Middle frontal gyrus (tissue), 1 donor: ENCODE measurements around the gene CMIP.

Experiments
- DNase-seq: peaks from one replicate; pipeline ENCODE4 v3.0.0-alpha.2; 2015; ENCODE audit warnings: low spot score; ENCODE audit errors: extremely low spot score

CMIP gene

DNA sequence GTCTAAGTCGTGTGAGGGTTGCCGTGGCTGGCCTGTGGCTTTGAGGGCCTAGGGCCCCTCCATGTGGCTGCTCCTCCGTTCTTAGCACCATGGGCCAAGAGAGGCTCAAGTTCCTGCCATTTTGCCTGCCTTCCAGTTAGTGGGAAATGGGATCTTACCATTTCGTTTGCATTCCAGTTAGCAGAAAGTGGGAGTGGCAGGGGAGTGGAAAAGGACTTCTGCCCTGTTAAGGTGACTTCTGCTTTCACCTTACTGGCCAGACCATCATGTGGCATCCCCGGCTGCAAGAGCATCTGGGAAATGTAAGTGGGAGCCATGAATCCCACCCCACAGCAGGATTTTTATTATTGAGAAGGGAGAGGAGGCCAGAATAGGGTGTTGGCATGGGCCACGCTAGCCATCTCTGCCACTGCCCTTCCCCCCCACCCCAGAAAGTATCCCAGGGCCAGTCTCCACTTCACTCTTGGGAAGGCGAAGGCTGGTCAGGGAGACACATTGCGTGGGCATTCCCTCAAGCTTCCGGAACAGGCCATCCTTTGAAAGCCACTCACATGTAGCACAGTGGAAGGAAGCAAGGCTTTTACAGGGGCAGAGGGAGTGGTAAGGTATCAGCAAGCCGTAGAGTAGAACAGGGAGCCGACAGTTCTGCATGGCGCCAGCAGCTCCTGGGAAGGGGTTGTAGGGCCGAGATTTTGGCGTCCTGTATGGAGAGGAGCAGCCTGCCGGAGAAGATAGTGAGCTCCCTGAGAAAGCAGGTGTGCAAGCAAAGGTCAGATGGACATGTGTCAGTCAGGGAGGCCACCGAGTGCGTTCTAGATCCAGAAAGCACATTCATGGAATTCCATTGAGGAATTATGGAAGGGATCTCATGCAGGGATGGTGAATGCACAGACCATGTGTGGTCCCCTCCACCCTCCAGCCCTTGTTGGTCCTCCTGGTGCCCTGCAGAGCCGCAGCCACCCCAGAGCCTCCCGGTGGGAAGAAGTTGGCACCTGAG lies 33.4 kb downstream of the CMIP start:
- no peak for DNase-seq

DNA sequence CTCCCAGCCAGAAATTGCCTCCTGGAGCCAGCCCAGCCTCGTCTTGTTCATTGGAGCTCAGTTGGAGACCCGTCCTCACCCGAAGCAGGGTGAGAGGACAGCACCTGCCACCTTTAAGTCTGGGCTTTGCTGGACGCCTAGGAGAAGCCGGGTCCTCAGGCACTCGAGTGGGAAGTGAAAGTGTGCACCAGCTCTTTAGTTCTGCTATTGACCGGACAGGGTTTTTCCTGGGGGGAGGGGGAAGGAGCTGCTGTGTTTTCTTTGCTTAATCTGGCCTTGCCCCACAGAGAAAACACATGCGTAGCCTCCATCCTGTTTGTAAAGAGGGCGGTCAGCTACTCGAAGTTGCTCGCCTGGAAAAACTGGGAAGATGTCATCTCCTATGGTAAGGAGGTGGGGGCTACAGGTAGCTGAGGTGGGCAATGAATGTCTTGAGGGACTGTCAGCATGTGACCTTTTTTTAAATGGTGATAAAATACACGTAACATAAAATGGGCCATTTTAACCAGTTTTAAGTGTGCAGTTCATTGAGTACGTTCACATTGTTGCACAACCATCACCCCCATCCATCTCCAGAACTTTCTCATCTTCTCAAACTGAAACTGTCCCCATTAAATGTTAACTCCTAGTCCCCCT lies 34.4 kb downstream of the CMIP start:
- no peak for DNase-seq

DNA sequence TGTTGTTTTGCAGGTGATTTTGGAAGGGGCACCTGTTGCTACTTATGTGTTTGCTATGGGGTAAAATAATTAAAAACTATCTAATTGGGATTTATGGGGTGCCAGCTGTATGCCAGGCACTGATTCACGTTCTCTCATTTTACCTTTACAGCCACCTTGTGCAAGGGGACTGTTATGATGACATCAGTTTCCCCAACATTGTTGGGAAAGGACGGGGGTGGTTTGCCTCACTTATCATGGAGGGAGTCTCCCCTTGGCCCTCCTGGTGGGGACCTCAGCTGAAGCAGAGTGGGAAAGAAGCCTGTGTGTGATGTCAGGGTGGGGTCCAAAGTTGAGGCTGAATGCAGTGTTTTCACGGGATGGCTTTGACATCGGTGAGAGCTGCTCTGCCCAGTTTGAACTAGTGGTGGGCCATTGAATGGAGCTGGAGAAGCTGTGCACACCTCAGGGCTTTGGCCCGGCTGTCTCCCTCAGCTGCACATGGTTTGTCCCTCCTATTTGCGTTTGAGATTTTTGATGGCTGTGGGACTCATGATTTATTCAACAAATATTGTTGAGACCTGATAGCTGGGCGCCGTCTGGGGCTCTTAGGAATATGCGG lies 36.1 kb downstream of the CMIP start:
- DNase-seq = no peak

DNA sequence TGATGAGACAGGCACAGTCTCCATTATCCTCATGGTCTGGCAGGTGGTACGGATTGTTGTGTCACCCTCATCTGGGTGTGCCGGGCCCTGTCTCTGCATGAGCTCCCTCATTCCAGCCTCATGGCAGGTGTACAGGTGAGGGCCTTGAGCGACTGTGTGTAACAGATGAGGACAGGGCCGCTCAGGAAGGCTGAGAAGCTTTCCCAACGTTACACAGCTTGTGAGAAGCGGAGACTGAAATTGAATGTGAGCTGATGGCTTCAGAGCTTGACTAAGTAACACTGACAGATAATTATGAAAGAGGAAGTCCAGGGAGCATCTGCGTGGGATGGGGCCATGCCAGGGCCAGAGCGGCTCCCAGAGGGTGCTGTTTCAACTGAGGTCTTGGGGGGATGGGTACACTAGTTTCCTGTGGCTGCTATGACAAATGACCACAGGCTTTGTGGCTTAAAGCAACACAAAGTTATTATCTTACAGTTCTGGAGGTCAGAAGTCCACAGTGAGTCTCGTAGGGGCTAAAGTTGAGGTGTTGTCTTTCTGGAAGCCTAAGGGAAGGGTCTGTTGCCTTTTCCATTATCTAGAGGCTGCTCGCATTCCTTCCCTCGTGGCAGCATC lies 36.7 kb downstream of the CMIP start:
- DNase-seq = no peak

DNA sequence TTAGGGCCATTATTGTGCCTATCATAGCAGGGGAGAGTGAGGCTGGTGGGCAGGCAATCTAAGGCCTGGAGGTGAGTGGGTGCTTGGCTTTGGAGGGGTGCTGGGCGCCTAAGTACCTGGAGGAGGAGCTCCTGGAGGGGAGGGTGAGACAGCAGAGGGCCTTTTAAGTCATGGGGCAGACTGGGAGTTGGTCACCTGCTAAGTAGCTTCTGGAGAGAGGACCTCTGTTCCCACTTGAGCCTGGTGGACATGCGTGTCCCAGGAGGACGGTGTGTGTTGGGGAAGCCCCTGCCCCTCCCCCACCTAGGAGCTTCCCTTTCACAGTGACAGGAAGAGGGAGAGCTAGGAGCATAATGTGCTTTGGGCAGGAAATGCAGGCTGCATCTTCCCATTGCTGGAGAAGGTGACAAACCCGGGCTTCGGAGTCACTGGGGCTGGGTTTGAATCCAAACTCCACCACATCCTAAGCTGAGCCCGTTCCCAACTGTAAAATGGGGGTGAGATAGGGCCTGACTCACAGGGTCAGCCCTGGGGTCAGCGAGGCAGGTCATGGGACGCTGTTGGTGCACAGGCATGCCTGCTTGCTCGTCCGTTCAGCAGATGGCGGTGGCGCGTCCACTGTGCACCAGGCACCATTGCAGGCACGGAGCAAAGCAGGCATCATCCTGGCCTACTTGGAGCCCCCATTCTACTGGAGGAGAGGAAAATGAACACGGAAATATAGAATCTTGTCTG lies 37.9 kb downstream of the CMIP start:
- DNase-seq = no peak

DNA sequence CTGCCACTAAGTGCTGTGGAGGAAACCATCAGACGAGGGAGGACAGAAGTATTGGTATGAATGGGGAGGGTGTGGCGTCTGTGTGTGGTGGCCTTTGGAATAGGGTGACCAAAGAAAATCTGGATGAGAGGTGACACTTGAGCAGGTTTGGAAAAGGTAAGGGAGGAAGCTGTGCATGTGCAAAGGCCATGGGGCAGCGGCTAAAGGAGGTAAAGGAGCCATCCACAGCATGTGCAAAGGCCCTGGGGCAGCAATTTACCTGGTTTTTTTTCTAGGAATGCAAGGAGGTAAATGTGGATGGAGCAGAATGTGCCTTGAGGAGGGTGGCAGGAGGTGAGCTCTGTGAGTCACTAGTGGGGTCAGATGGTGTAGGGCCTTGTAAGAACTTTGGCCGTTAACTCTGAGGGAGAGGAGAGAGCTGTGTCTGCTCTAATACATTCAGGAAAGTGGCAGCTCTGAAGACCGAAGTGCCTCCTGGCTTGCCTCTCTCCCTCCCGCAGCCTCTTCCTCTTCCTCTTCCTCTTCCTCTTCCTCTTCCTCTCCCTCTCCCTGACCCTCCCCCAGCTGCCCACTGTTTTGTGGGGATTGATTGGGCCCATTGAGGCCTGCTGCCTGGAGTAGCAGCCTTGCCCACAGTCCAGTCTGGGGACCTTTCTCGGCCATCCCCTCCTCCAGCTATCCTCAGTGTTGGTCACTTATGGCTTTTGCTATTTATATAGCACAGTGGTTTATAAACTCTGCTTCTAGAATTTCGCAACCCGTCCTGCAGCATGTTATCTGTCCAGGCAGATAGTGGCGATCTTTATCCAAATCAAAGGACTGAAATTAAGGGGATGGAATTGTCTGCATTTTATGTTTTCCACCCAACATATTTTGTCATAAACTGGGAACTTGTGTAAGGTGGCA lies 38.7 kb downstream of the CMIP start:
- DNase-seq = no peak

DNA sequence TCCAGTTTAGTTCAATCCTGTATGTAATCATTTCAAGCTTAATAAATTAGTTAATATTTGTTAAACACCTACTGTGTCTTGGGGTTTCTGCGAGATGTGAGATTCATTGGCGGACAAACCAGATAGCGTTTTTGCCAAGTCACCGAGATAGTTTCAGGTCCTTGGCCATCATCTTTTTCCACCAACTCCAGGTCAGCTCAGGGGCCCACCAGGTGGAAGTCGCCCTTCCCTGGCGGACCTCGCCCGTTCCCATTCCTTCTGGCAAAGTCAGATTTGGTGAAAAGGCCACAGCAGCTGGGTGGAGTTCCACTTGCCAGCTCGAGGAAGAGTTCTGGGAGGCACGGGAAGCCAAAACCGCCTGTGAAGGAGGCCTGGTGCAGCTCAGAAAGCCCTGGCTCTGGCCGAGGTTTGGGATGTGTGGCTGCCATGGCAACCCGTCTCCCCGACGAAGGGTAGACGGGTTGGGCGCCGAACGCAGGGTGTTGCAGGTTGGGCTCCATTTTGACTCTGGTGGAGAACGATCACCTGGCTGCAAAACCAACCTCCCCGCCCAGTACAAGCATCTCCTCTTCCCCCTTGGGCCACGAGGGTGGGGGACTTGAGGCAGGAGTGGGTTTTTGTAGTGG lies 39.5 kb downstream of the CMIP start:
- no peak for DNase-seq

DNA sequence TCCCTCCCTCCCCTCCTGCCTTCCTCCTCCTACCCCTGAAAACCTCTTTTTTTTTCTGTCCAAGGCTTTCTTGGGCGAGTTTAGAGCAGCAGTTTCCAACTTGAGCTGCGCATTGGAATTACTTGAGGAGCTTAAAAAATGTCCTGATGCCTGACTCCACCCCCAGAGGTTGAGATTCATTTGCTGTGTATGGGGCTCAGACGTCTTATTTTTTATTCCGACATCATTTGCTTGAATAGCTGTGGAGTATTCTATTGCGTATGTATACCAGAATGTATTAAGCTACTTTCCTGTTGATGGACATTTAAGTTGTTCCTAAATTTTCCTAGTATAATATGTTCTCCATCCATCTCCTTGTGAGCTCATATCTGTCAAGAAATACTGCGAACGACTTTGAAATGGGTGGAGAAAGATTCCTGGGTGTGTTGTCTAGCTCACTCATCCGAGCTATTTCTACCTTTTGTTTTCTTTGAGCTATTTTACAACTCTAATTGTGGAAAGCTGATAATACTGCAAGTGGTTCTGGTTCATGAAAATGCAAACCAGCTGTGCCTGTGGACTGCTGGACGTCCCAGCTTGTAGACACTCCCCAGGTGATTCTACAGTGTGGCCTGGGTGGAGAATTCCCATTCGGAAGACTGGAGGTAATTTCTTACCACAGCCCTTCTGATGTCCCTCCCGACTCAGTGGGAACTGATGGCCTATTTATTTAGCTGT lies 40.5 kb downstream of the CMIP start:
- DNase-seq = no peak

DNA sequence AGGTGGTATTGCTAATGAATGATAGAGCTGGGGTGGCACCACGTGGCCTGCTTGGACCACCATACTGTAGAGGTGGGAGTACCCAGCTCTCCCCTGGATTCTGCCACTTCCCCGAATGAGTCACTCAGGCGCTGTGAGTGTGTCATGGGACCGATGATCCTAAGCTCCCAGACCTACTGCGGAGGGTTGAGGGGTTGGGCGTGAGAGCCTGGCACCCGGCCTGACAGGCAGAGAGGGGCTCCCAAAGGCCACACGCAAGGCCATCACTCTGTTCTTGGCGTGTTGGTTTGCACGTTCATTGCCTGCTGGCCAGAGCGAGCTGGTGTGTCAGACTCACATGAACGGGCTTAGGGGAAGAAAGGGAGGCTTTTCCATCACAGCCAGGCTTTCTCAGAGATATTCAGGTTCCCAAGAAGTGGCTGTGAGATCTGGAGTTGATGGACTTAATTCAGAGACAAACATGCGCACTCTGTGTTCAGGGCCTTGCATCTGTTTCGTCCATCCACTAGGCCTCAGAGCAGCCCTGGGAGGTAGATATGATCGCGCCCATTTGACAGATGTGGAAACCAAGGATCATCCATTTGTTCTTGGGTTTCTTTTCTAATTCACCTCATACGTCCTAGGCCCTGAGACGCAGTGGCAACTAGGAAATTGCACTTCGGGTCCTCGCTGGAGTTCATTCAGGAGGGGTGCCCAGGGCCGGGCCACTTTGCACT lies 41.4 kb downstream of the CMIP start:
- DNase-seq = no peak

DNA sequence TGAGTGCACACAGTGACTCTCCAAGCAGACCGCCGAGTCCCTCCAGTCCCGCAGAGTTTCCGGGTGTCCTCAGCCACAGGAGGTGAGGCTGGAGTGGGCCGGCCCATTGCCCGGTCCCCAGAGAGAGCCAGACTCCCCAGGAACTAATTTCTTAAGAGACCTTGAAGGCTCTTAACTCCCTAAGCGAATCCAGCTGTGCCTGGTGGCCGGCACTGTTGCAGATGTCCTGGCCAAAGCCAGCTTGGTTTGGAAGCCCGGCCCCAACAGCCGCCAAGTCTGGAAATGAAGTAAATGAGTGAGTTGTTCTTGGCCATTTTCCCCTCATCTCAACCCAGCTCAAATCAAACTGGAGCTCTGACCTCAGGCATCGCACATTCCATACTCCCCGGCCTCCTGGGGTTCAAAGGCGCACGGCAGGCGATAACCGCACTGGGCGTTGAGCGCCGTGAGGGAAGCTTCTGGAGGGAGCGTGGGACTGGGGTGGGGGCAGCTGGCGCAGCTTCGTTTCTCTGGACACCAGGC lies 42.0 kb downstream of the CMIP start:
- DNase-seq = no peak

DNA sequence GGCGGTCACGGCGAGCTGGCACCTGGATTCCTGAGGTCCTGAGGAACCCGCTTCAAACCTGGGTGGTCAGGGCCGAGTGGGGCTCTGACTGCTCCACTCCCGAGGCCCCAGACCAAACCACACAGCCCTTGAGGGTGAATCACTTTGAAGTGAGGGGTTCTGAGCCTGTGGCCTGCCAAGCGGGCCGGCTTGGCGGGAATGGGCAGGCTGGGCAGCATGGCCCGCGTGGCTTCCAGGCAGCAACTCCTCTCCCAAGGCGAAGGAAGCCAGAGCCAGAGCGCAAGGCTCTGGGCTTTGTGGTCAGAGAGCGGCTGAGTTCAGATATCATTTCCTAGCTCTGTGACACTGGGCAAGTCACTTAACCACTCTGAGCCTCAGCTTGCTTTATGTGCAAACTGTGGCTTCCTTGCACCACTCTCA lies 42.7 kb downstream of the CMIP start:
- DNase-seq = no peak

DNA sequence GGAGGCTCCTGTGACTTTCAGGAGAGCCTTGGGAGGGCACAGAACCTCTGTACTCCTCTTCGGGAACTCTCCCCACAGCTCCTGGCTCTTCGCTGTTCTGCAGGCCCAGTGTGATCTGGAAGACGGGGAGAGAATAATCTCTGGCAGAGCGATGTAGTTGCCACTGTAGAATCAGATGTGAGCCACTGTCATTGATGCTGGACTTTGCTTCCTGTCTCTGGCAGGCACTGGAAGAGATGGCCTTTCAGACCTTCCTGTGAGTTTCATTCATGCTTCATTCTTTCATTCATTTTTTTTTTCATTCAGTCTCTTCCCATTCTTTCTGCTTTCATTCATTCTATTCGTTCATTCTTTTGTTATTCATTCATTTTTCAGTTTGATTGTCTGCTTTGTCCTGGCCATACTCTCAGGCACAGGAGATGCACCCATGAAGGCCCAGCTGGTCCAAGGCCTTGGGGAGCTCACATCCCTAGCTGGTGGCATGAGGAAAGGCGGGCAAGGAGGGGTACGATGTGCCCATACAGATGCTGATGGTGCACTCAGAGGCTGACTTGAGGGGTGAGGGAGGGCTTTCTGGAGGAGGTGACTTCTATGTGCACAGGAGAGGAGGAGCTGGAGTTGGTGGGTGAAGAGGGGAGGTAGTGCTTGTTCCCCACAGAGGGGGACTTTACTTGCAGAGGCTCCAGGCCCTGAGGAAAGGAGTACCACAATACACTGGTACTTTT lies 44.2 kb downstream of the CMIP start:
- DNase-seq = no peak

DNA sequence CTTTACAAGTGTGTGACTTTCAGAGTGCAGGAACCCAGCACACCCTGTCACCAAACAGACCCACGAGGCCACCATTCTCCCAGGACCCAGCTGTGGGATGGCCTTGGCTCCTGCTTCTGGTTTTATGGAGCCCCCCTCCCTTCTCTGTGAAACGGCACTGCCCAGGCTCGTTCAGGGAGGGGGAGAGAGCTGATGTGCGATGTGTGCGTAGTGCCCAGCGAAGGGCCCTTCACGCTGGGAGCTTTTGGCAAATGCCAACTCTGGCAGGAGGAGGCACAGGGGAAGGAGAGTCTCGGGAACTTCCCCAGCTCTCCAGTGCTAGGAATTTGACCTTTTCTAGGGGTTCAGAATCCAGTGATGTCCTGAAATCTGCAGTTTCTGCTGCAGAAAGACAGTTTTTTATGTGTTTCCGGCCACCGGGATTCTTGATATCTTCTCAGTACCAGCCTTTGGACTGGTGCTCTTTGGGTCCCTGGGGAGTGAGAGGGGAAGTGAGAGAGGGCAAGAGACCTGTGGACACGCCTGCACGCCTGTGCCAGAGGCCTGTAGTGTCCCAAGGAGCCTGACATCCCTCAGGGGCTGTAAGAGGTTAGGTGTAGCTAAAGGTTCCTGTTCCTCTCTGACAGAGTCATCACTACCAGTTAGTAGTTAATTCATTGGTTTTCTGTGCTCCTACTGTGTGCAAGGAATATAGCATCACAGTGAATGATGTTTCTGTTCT lies 45.1 kb downstream of the CMIP start:
- no peak for DNase-seq

DNA sequence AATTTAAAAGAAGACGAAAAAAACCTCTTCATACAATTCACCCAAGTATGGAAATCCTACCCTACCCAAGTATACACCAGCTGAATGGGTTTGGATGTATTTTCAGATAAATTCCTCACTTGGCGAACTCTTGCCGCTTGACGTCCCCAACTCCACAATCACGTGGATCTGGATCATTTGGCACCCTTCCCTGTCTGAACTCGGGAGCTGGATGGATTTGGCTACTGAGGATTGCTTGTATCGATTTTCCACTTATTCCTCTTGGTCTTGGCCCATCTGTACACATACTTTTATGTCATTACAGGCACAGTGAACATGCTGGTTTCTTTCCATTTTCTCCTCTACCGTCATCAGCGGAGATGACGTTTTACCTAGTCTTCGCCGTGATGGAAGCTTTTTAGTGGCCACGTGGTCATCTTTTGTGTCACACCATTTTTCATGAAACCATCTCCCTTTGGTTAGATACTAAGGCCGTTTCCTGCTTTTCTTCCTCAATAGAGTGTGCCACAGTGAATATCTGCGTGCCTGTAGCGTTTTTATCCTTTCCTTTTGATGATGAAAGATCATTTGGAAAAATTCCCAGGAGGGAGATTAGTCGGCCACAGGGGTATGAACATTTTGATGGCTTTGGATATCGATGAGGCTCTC lies 47.1 kb downstream of the CMIP start:
- no peak for DNase-seq

DNA sequence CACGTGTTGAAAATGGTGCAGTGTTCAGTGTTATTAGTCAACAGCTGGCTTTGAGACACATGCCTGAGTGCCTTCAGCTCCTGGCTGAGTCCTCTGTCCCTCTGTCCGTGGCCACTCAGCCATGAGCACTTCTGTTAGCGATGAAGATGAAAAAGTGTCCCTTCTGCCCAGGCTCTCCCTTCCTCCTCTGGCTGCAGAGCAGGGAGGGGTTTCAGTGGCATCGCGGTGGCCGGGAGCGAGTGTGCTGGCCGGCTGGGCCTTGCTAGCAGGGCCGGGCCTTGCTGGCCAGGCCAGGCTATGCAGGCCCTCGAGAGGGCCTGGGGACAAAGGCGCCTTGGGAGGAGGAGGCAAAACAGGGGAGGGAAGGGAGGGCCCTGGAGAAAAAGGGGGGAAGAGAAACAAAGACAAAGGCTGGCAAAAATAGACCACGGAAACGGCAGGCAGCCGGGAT lies 47.7 kb downstream of the CMIP start:
- no peak for DNase-seq
